Hepatocyte (in vitro differentiated cells): ENCODE measurements around the gene PTPRD.

ENCODE experiments used
- CTCF ChIP-seq: fragments of 200-600 bp; sonication (generic); IDR thresholded peaks from 2 replicates; pipeline ENCODE4 v1.5.1; 2016; ENCODE audit warnings: antibody characterized with exemption, mild to moderate bottlenecking; ENCODE audit not compliant: poor library complexity
- EZH2 ChIP-seq: fragments of 200-600 bp; sonication (generic); IDR thresholded peaks from 2 replicates; pipeline ENCODE4 v1.6.1; 2016; ENCODE audit warnings: antibody characterized with exemption, mild to moderate bottlenecking, borderline replicate concordance

- TF ChIP-seq CTCF (no peak), EZH2 (no peak)
Observed at GRCh38 chr9:9631284-9631683, 981.5 kb downstream of the PTPRD start.
